ENCODE data around the gene KMT2A. TPM values are rescaled to one million over a fixed set of nuclear protein-coding genes. Genes with fewer than 3 reads are reported as not detected.
"Not testable (repeated sequence)": the region's sequence is repeated elsewhere in the genome, so short reads cannot be mapped to it uniquely, and the experiment has no call there.

The KMT2A gene
- total and polyA plus RNA-seq, 2 donors = 11.4 to 17.7 TPM

DNA sequence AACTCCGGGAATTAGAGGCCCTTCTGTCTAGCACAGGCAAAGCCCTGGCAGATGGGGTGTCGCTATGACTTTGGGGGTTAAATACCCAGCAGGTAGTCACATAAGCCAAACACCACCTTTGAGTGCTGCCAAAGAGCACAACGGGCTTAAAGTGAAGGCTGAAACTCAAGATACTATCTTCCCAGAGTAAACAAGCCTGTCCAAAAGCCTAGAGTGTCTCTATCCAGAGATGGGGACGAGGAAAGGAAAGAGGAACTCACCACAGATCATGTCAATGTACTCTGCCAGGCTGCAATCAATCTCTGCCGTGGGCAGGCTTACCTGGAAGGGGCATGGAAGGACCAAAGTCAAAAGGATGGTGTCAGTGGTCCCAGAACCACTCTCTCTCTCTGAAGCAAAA is 109.2 kb downstream of the KMT2A start:
- WGBS = 95% methylated on average over 5 of the region's 5 CpGs
- peaks cover 8 to 15% of the 10 kb centered on the region in 2 donors for H3K36me3 ChIP-seq (ENCODE audit: control insufficient read depth in 2 of 2, insufficient read depth in 2 of 2, low read length in 1 of 2)
- no peaks in the 10 kb centered on the region for H3K4me1 ChIP-seq (ENCODE audit: control insufficient read depth in 2 of 2, insufficient read depth in 2 of 2, low read length in 2 of 2)
- no peaks in the 10 kb centered on the region for H3K9me3 ChIP-seq (ENCODE audit: control insufficient read depth in 2 of 2, insufficient read depth in 1 of 2, low read length in 1 of 2)
- no peak for DNase-seq (ENCODE audit: low read depth in 6 of 9, low spot score in 9 of 9)
- no peaks in the 10 kb centered on the region for H3K27me3 ChIP-seq (ENCODE audit: control insufficient read depth in 2 of 2, insufficient read depth in 1 of 2, low read length in 1 of 2)
- no peak overlapping the region for H3K27ac ChIP-seq (ENCODE audit: low read depth in 1 of 2, low read length in 1 of 2)
- H3K4me3 ChIP-seq (ENCODE audit: low read length in 2 of 2) = no peak overlapping the region

DNA sequence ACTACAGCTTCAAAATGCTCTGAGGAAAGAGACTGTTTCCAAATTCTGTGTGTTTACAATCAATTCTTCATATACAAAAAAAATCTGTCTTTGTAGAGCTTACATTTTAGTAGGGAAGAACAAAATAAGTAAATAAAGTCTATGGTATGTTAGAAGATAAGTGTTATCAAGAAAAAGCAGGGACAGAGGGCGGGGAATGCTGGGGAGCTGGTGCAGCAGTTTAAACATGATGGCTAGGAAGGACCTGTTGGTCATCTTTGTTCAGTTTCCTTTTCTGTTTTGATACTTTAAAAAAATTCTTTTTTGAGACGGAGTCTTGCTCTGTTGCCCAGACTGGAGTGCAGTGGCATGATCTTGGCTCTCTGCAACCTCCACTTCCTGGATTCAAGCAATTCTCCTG is 110.8 kb downstream of the KMT2A start:
- WGBS = 98% methylated on average over 2 of the region's 2 CpGs
- H3K4me1 ChIP-seq (ENCODE audit: control insufficient read depth in 2 of 2, insufficient read depth in 2 of 2, low read length in 2 of 2) = no peaks in the 10 kb centered on the region
- no peak overlapping the region for H3K4me3 ChIP-seq (ENCODE audit: low read length in 2 of 2)
- no peaks in the 10 kb centered on the region for H3K9me3 ChIP-seq (ENCODE audit: control insufficient read depth in 2 of 2, insufficient read depth in 1 of 2, low read length in 1 of 2)
- H3K36me3 ChIP-seq (ENCODE audit: control insufficient read depth in 2 of 2, insufficient read depth in 2 of 2, low read length in 1 of 2) = peaks cover 16 to 21% of the 10 kb centered on the region in 2 donors
- H3K27me3 ChIP-seq (ENCODE audit: control insufficient read depth in 2 of 2, insufficient read depth in 1 of 2, low read length in 1 of 2) = no peaks in the 10 kb centered on the region
- DNase-seq (ENCODE audit: low read depth in 6 of 9, low spot score in 9 of 9) = no peak
- no peak overlapping the region for H3K27ac ChIP-seq (ENCODE audit: low read depth in 1 of 2, low read length in 1 of 2)

DNA sequence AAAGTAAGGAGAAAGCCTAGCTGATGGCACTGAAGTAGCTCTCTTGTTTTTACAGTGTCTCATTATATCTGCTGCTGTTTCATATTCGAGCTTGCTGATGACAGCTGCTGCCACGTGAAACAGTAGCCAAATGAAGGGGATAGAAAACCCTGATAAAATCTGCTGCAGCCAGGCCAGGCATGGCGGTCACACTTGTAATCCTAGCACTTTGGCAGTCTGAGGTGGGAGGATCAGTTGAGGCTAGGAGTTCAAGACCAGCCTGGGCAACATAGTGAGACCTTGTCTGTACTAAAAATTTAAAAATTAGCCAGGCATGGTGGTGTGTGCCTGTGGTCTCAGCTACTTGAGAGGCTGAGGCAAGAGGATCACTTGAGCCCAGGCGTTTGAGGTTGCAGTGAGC is 116.0 kb downstream of the KMT2A start:
- 95% methylated on average over 4 of the region's 4 CpGs for WGBS
- Histone ChIP-seq H3K4me1 (ENCODE audit: control insufficient read depth in 2 of 2, insufficient read depth in 2 of 2, low read length in 2 of 2) (no peaks in the 10 kb centered on the region), H3K27me3 (ENCODE audit: control insufficient read depth in 2 of 2, insufficient read depth in 1 of 2, low read length in 1 of 2) (no peaks in the 10 kb centered on the region), H3K9me3 (ENCODE audit: control insufficient read depth in 2 of 2, insufficient read depth in 1 of 2, low read length in 1 of 2) (no peaks in the 10 kb centered on the region), H3K36me3 (ENCODE audit: control insufficient read depth in 2 of 2, insufficient read depth in 2 of 2, low read length in 1 of 2) (peaks cover 30 to 34% of the 10 kb centered on the region in 2 donors), H3K4me3 (ENCODE audit: low read length in 2 of 2) (no peak overlapping the region), H3K27ac (ENCODE audit: low read depth in 1 of 2, low read length in 1 of 2) (no peak overlapping the region)
- DNase-seq (ENCODE audit: low read depth in 6 of 9, low spot score in 9 of 9) = no peak

DNA sequence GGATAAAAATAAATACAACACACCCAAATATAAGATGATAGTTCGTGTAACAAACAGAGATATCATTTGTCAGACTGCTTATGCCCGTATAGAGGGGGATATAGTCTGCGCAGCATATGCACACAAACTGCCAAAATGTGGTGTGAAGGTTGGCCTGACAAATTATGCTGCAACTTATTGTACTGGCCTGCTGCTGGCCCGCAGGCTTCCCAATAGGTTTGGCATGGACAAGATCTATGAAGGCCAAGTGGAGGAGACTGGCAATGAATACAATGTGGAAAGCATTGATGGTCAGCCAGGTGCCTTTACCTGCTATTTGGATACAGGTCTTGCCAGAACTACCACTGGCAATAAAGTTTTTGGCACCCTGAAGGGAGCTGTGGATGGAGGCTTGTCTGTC is 124.5 kb downstream of the KMT2A start:
- WGBS = 97% methylated on average over 4 of the region's 4 CpGs

GRCh38 chr11:118565051-118565450 is 128.8 kb downstream of the KMT2A start:
- no peak for DNase-seq (ENCODE audit: low read depth in 6 of 9, low spot score in 9 of 9)
- Histone ChIP-seq H3K27me3 (ENCODE audit: control insufficient read depth in 2 of 2, insufficient read depth in 1 of 2, low read length in 1 of 2) (no peaks in the 10 kb centered on the region), H3K9me3 (ENCODE audit: control insufficient read depth in 2 of 2, insufficient read depth in 1 of 2, low read length in 1 of 2) (no peaks in the 10 kb centered on the region), H3K4me3 (ENCODE audit: low read length in 2 of 2) (peak overlapping the region; percentile 66 to 79), H3K36me3 (ENCODE audit: control insufficient read depth in 2 of 2, insufficient read depth in 2 of 2, low read length in 1 of 2) (peaks cover 0 to 2% of the 10 kb centered on the region in 2 donors), H3K4me1 (ENCODE audit: control insufficient read depth in 2 of 2, insufficient read depth in 2 of 2, low read length in 2 of 2) (peaks cover 0 to 7% of the 10 kb centered on the region in 2 donors), H3K27ac (ENCODE audit: low read depth in 1 of 2, low read length in 1 of 2) (no peak overlapping the region)
- 70% methylated on average over 5 of the region's 5 CpGs for WGBS

More for the DNA sequence above, 124.5 kb downstream of the KMT2A start:
- Histone ChIP-seq H3K27me3 (ENCODE audit: control insufficient read depth in 2 of 2, insufficient read depth in 1 of 2, low read length in 1 of 2) (no peaks in the 10 kb centered on the region), H3K4me3 (ENCODE audit: low read length in 2 of 2) (no peak overlapping the region), H3K4me1 (ENCODE audit: control insufficient read depth in 2 of 2, insufficient read depth in 2 of 2, low read length in 2 of 2) (peaks cover 0 to 7% of the 10 kb centered on the region in 2 donors), H3K9me3 (ENCODE audit: control insufficient read depth in 2 of 2, insufficient read depth in 1 of 2, low read length in 1 of 2) (no peaks in the 10 kb centered on the region), H3K27ac (ENCODE audit: low read depth in 1 of 2, low read length in 1 of 2) (no peak overlapping the region), H3K36me3 (ENCODE audit: control insufficient read depth in 2 of 2, insufficient read depth in 2 of 2, low read length in 1 of 2) (peaks cover 9 to 10% of the 10 kb centered on the region in 2 donors)
- no peak for DNase-seq (ENCODE audit: low read depth in 6 of 9, low spot score in 9 of 9)

DNA sequence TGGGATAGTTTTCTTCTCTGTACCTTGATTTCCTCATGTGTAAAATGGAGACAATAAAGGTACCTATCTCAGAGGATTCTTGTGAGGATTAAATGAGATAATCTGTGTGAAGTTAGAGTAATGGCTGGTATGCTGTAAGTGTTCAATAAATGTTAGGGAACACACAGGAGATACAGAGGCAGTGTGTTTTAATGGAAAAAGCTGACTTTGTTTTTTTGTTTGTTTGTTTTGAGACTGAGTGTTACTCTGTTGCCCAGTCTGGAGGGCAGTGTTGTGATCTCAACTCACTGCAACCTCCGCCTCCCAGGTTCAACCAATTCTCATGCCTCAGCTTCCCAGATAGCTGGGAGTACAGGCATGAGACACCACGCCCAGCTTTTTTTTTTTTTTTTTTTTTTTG is 133.4 kb downstream of the KMT2A start:
- H3K27ac ChIP-seq (ENCODE audit: low read depth in 1 of 2, low read length in 1 of 2) = no peak overlapping the region
- no peaks in the 10 kb centered on the region for H3K9me3 ChIP-seq (ENCODE audit: control insufficient read depth in 2 of 2, insufficient read depth in 1 of 2, low read length in 1 of 2)
- no peak for DNase-seq (ENCODE audit: low read depth in 6 of 9, low spot score in 9 of 9)
- no peaks in the 10 kb centered on the region for H3K36me3 ChIP-seq (ENCODE audit: control insufficient read depth in 2 of 2, insufficient read depth in 2 of 2, low read length in 1 of 2)
- peaks cover 2 to 17% of the 10 kb centered on the region in 2 donors for H3K4me1 ChIP-seq (ENCODE audit: control insufficient read depth in 2 of 2, insufficient read depth in 2 of 2, low read length in 2 of 2)
- H3K4me3 ChIP-seq (ENCODE audit: low read length in 2 of 2) = no peak overlapping the region
- no peaks in the 10 kb centered on the region for H3K27me3 ChIP-seq (ENCODE audit: control insufficient read depth in 2 of 2, insufficient read depth in 1 of 2, low read length in 1 of 2)
- 96% methylated on average over 2 of the region's 2 CpGs for WGBS

- WGBS = 99% methylated on average over 1 of the region's 1 CpG
- peaks cover 0 to 3% of the 10 kb centered on the region in 2 donors for H3K36me3 ChIP-seq (ENCODE audit: control insufficient read depth in 2 of 2, insufficient read depth in 2 of 2, low read length in 1 of 2)
- peaks cover 2 to 11% of the 10 kb centered on the region in 2 donors for H3K4me1 ChIP-seq (ENCODE audit: control insufficient read depth in 2 of 2, insufficient read depth in 2 of 2, low read length in 2 of 2)
- no peaks in the 10 kb centered on the region for H3K27me3 ChIP-seq (ENCODE audit: control insufficient read depth in 2 of 2, insufficient read depth in 1 of 2, low read length in 1 of 2)
- H3K27ac ChIP-seq (ENCODE audit: low read depth in 1 of 2, low read length in 1 of 2) = no peak overlapping the region
- DNase-seq (ENCODE audit: low read depth in 6 of 9, low spot score in 9 of 9) = no peak
- no peaks in the 10 kb centered on the region for H3K9me3 ChIP-seq (ENCODE audit: control insufficient read depth in 2 of 2, insufficient read depth in 1 of 2, low read length in 1 of 2)
- H3K4me3 ChIP-seq (ENCODE audit: low read length in 2 of 2) = no peak overlapping the region
Observed at GRCh38 chr11:118570787-118571186, 134.5 kb downstream of the KMT2A start.

DNA sequence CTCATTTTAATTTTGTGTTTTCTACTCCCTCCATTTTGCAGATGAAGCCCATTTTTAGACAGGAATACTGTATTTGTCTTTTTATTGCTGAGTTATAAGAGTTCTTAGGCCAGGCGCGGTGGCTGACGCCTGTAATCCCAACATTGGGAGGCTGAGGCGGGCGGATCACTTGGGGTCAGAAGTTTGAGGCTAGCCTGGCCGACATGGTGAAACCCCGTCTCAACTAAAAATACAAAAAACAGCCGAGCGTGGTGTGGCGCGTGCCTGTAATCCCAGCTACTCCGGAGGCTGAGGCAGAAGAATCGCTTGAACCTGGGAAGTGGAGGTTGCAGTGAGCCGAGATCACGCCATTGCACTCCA is 135.4 kb downstream of the KMT2A start:
- H3K4me3 ChIP-seq (ENCODE audit: low read length in 2 of 2) = peak overlapping the region; percentile 83 to 100

DNA sequence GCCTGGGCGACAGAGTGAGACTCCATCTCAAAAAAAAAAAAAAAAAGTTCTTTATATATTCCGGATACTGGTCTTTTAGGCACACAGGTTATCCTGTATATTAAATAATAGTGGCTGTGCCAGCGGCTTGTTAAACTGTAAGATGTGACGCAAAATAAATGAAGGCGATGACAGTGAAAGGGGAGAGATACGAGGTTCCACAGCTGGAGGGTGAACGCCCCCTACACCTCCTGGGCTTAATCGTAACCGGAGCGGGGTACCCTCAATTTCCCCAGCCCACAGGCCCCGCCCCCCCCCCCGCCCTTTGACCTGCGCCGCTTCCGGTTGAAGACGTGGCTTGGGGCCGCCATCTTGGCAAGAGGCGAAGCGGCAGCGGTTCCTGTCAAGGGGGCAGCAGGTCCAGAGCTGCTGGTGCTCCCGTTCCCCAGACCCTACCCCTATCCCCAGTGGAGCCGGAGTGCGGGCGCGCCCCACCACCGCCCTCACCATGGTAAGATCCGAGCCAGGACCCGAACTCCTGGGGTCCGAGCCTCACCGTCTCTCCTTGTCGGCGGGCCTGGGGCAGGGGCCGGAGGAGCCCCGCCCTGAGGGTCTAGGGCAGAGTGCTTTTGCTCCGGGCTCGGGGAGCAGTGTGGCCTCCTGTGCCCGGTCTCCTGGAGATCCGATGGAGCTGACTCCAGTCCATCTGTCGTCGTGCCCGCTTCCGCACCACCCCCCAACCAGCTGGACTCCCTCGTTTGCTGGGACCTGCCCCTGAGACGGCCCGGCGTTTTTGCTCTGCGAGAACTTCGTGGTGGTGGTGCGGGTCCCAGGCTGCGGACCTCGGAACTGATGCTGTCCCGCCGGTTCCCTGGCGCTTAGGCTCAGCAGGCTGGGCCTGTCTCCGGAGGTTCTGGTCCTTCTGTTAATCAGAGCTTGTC is 136.0 kb downstream of the KMT2A start, which contains the start of gene ARCN1:
TSS of gene ARCN1 (plus strand) at position 349 of the 920 bp plus-strand sequence. CDS start at position 488, 139 bp downstream.
- peaks cover 2 to 7% of the 10 kb centered on the region in 2 donors for H3K36me3 ChIP-seq (ENCODE audit: control insufficient read depth in 2 of 2, insufficient read depth in 2 of 2, low read length in 1 of 2)
- H3K9me3 ChIP-seq (ENCODE audit: control insufficient read depth in 2 of 2, insufficient read depth in 1 of 2, low read length in 1 of 2) = no peaks in the 10 kb centered on the region
- WGBS = under 1% methylated on average over 55 of the region's 55 CpGs
- H3K4me3 ChIP-seq (ENCODE audit: low read length in 2 of 2) = peak within 1 kb of the TSS; percentile 83 to 100
- H3K27ac ChIP-seq (ENCODE audit: low read depth in 1 of 2, low read length in 1 of 2) = peak within 1 kb of the TSS; percentile 92 to 98
- DNase-seq (ENCODE audit: low read depth in 6 of 9, low spot score in 9 of 9) = peak; percentile 55 to 91 (median 79)
- H3K4me1 ChIP-seq (ENCODE audit: control insufficient read depth in 2 of 2, insufficient read depth in 2 of 2, low read length in 2 of 2) = peaks cover 2 to 11% of the 10 kb centered on the region in 2 donors
- H3K27me3 ChIP-seq (ENCODE audit: control insufficient read depth in 2 of 2, insufficient read depth in 1 of 2, low read length in 1 of 2) = no peaks in the 10 kb centered on the region

More for the DNA sequence above, 135.4 kb downstream of the KMT2A start:
- Histone ChIP-seq H3K27ac (ENCODE audit: low read depth in 1 of 2, low read length in 1 of 2) (peak overlapping the region; percentile 53 to 92), H3K4me1 (ENCODE audit: control insufficient read depth in 2 of 2, insufficient read depth in 2 of 2, low read length in 2 of 2) (peaks cover 2 to 11% of the 10 kb centered on the region in 2 donors)
- H3K36me3 ChIP-seq (ENCODE audit: control insufficient read depth in 2 of 2, insufficient read depth in 2 of 2, low read length in 1 of 2); DNase-seq (ENCODE audit: low read depth in 6 of 9, low spot score in 9 of 9); H3K27me3 ChIP-seq (ENCODE audit: control insufficient read depth in 2 of 2, insufficient read depth in 1 of 2, low read length in 1 of 2); H3K9me3 ChIP-seq (ENCODE audit: control insufficient read depth in 2 of 2, insufficient read depth in 1 of 2, low read length in 1 of 2): not testable (repeated sequence)
- 8% methylated on average over 15 of the region's 15 CpGs for WGBS
